OCI-LY3 (cell line): Measurements from ENCODE around the gene RTBDN.

Experiments used
- H2AFZ ChIP-seq: fragments of 200-600, 300-600 bp; shearing (Covaris generic); 2 replicates; pipeline ENCODE4 v1.6.0; 2014; ENCODE audit warnings: antibody characterized with exemption, low read depth, low read length
- H3K27ac ChIP-seq: fragments of 200-600, 300-600 bp; sonication (generic); 2 replicates; pipeline ENCODE4 v1.5.1; 2014; ENCODE audit warnings: mild to moderate bottlenecking, low read length, moderate library complexity, mixed read lengths
- H3K27me3 ChIP-seq: fragments of 200-600, 300-600 bp; sonication (generic); 2 replicates; pipeline ENCODE4 v1.6.1; 2014; ENCODE audit warnings: low read depth, low read length, mixed read lengths
- H3K36me3 ChIP-seq: fragments of 200-600, 300-600 bp; sonication (generic); replicated peaks from 2 replicates; pipeline ENCODE3; 2014; ENCODE audit warnings: low read depth, low read length, mixed read lengths
- H3K4me1 ChIP-seq: fragments of 300-600, 200-600 bp; sonication (generic); 2 replicates; pipeline ENCODE4 v1.6.1; 2014; ENCODE audit warnings: low read length, mixed read lengths
- H3K4me2 ChIP-seq: fragments of 200-600, 300-600 bp; sonication (generic); 2 replicates; pipeline ENCODE4 v1.6.1; 2014; ENCODE audit warnings: low read length, mixed read lengths
- H3K4me3 ChIP-seq: fragments of 300-600, 200-600 bp; sonication (generic); 2 replicates; pipeline ENCODE4 v1.5.1; 2014; ENCODE audit warnings: antibody characterized with exemption, mild to moderate bottlenecking, low read length, moderate library complexity
- H3K79me2 ChIP-seq: fragments of 300-600, 200-600 bp; shearing (Covaris generic); 2 replicates; pipeline ENCODE4 v1.6.1; 2014; ENCODE audit warnings: mild to moderate bottlenecking, low read length, mixed read lengths
- H3K9ac ChIP-seq: fragments of 300-600, 200-600 bp; shearing (Covaris generic); 2 replicates; pipeline ENCODE4 v1.6.0; 2014; ENCODE audit warnings: mild to moderate bottlenecking, low read length, moderate library complexity
- H3K9me3 ChIP-seq: fragments of 200-600, 300-600 bp; shearing (Covaris generic); 2 replicates; pipeline ENCODE4 v1.6.1; 2014; ENCODE audit warnings: low read length, mixed read lengths; ENCODE audit not compliant: insufficient read depth
- H4K20me1 ChIP-seq: fragments of 200-600, 300-600 bp; sonication (generic); 2 replicates; pipeline ENCODE4 v1.6.1; 2016; ENCODE audit warnings: low read length, mixed read lengths; ENCODE audit not compliant: insufficient read depth
- EZH2phosphoT487 ChIP-seq: fragments of 200-600 bp; shearing (Covaris generic); IDR thresholded peaks from 2 replicates; pipeline ENCODE4 v1.6.1; 2018; ENCODE audit warnings: antibody characterized with exemption, mixed run types, low read depth
- TF ChIP-seq, protein P1 (sequence below): fragments of 200-600, 300-600 bp; sonication (generic); IDR thresholded peaks from 2 replicates; pipeline ENCODE4 v1.5.1; 2014; ENCODE audit warnings: antibody characterized with exemption, low read length, low read depth

Gene RTBDN

DNA sequence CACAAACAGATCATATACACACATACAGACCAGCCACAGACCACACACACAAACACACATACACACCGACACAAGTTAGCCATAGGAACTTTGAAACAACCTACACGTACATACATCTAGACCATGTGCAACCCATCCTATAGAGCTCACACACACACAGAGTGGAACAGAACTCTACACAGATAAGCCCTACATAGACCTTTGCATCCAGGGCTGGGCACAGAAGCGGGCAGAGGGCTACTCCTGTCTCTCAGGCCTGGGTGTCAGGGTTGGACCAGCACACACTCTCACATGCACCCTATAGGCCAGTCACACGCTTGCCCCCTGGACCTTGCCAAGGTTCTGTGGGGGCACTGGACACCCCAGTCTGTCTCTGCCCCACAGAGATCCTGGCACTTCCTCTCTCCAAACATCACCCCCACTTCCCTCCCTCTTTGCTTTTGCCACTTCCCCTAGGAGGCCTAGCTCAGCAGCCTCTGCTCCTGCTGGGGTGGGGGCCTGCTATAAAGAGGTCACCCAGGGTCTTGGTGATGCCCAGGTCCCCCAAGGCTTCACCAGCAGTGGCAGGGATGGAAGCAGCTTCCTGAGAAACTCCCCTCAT lies 48.8 kb downstream of the RTBDN start:
- peak overlapping the region; percentile 1; the same call in 1 of the 2 replicates for H3K4me3 ChIP-seq

GRCh38 chr19:12784871-12785430 lies 49.4 kb downstream of the RTBDN start:
- H3K9me3 ChIP-seq: no peaks in the 10 kb centered on the region
- peak overlapping the region; percentile 93 for H3K27ac ChIP-seq
- H2AFZ ChIP-seq: no peak overlapping the region
- H3K9ac ChIP-seq: peak overlapping the region; percentile 85
- no peaks in the 10 kb centered on the region for H3K36me3 ChIP-seq
- peaks cover 7% of the 10 kb centered on the region for H3K79me2 ChIP-seq
- H3K4me1 ChIP-seq: peaks cover 75% of the 10 kb centered on the region
- no peaks in the 10 kb centered on the region for H4K20me1 ChIP-seq
- TF ChIP-seq EZH2phosphoT487: no peak
- TF ChIP-seq, protein P1, sequence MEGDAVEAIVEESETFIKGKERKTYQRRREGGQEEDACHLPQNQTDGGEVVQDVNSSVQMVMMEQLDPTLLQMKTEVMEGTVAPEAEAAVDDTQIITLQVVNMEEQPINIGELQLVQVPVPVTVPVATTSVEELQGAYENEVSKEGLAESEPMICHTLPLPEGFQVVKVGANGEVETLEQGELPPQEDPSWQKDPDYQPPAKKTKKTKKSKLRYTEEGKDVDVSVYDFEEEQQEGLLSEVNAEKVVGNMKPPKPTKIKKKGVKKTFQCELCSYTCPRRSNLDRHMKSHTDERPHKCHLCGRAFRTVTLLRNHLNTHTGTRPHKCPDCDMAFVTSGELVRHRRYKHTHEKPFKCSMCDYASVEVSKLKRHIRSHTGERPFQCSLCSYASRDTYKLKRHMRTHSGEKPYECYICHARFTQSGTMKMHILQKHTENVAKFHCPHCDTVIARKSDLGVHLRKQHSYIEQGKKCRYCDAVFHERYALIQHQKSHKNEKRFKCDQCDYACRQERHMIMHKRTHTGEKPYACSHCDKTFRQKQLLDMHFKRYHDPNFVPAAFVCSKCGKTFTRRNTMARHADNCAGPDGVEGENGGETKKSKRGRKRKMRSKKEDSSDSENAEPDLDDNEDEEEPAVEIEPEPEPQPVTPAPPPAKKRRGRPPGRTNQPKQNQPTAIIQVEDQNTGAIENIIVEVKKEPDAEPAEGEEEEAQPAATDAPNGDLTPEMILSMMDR: no peak
- no peak overlapping the region; the same call in 1 of the 2 replicates for H3K4me3 ChIP-seq
- H3K4me2 ChIP-seq: peak overlapping the region; percentile 99
- H3K27me3 ChIP-seq: no peaks in the 10 kb centered on the region

More for the DNA sequence above, 48.8 kb downstream of the RTBDN start:
- Histone ChIP-seq H3K9ac (peak overlapping the region; percentile 85), H4K20me1 (no peaks in the 10 kb centered on the region), H2AFZ (no peak overlapping the region), H3K4me2 (peak overlapping the region; percentile 99), H3K79me2 (peaks cover 10% of the 10 kb centered on the region), H3K27me3 (no peaks in the 10 kb centered on the region), H3K9me3 (no peaks in the 10 kb centered on the region), H3K27ac (peak overlapping the region; percentile 93), H3K36me3 (no peaks in the 10 kb centered on the region), H3K4me1 (peaks cover 75% of the 10 kb centered on the region)
- TF ChIP-seq, protein P1: no peak
- TF ChIP-seq EZH2phosphoT487: no peak

DNA sequence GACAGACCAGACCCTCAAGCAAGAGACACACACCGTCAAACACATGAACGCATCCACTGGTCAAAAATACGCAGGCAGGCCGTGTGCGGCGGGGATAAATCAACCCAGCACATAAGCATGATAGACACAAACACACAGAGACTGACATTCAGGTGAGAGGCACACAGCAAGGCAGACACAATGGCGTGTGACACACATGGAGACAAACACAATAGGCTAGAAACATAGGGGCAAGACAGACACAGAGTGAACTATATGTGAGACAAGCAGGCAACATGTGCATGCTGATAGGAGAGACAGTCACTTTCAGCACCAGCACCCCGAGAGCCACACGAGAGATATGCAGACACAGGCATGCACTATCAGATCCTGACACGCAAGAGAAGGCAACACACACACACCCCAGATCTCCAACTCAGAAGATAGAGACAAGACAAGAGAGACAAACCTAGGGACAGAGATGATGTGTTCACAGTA lies 49.9 kb downstream of the RTBDN start:
- no peaks in the 10 kb centered on the region for H3K36me3 ChIP-seq
- H2AFZ ChIP-seq: no peak overlapping the region
- H3K27me3 ChIP-seq: no peaks in the 10 kb centered on the region
- peak overlapping the region; percentile 85 for H3K9ac ChIP-seq
- H3K27ac ChIP-seq: peak overlapping the region; percentile 93
- peak overlapping the region; percentile 79; the same call in 1 of the 2 replicates for H3K4me3 ChIP-seq
- peak overlapping the region; percentile 99 for H3K4me2 ChIP-seq
- no peaks in the 10 kb centered on the region for H3K9me3 ChIP-seq
- H4K20me1 ChIP-seq: no peaks in the 10 kb centered on the region
- no peak for TF ChIP-seq EZH2phosphoT487
- TF ChIP-seq, protein P1: no peak
- peaks cover 80% of the 10 kb centered on the region for H3K4me1 ChIP-seq
- peaks cover 8% of the 10 kb centered on the region for H3K79me2 ChIP-seq

- no peaks in the 10 kb centered on the region for H3K27me3 ChIP-seq
- H3K36me3 ChIP-seq: no peaks in the 10 kb centered on the region
- H3K79me2 ChIP-seq: peaks cover 8% of the 10 kb centered on the region
- peaks cover 82% of the 10 kb centered on the region for H3K4me1 ChIP-seq
- no peaks in the 10 kb centered on the region for H3K9me3 ChIP-seq
- H3K4me2 ChIP-seq: peak overlapping the region; percentile 99
- no peak overlapping the region for H2AFZ ChIP-seq
- peak overlapping the region; percentile 79 for H3K4me3 ChIP-seq
- TF ChIP-seq, protein P1: no peak
- TF ChIP-seq EZH2phosphoT487: no peak
- H3K27ac ChIP-seq: peak overlapping the region; percentile 93
- no peaks in the 10 kb centered on the region for H4K20me1 ChIP-seq
- peak overlapping the region; percentile 85 for H3K9ac ChIP-seq
Measured at GRCh38 chr19:12783849-12784393, 50.5 kb downstream of the RTBDN start.
